AG09309 (cell line): ENCODE data around the gene IFNAR1.

Source experiments
- DNase-seq: peaks from one replicate; pipeline ENCODE4 v3.0.0-alpha.2; 2010; ENCODE audit warnings: low read depth
- H3K4me3 ChIP-seq: 2 replicates; pipeline ENCODE4 v1.5.1; 2011; ENCODE audit warnings: mild to moderate bottlenecking, low read depth, low read length, moderate library complexity; ENCODE audit not compliant: control insufficient read depth
- TF ChIP-seq, protein P1 (sequence below): IDR thresholded peaks from 2 replicates; pipeline ENCODE4 v1.5.1; 2011; ENCODE audit warnings: mild to moderate bottlenecking, low read depth, low read length, inconsistent platforms; ENCODE audit not compliant: insufficient read depth, control insufficient read depth; ENCODE audit errors: missing control alignments

IFNAR1 gene

DNA sequence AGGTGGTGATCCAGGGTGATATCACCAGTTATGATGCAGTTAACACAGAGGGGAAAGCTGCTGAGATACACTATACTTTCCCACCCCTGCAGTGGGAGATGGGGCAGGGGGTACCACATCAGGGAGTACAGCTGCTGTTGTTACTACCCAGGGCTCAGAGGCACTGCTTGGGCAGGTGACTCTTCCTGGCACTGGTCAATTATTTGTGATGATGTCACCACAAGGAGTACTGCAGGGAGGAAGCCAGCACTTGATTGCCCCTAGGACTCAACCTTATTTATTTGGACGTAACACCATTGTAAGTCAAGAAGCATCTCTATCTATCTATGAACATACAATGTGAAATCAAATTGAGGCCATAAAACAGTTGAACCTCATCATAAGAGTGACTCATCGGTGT is 10.1 kb downstream of the IFNAR1 start:
- H3K4me3 ChIP-seq, result no peak overlapping the region
- DNase-seq, result no peak
- TF ChIP-seq, protein P1, sequence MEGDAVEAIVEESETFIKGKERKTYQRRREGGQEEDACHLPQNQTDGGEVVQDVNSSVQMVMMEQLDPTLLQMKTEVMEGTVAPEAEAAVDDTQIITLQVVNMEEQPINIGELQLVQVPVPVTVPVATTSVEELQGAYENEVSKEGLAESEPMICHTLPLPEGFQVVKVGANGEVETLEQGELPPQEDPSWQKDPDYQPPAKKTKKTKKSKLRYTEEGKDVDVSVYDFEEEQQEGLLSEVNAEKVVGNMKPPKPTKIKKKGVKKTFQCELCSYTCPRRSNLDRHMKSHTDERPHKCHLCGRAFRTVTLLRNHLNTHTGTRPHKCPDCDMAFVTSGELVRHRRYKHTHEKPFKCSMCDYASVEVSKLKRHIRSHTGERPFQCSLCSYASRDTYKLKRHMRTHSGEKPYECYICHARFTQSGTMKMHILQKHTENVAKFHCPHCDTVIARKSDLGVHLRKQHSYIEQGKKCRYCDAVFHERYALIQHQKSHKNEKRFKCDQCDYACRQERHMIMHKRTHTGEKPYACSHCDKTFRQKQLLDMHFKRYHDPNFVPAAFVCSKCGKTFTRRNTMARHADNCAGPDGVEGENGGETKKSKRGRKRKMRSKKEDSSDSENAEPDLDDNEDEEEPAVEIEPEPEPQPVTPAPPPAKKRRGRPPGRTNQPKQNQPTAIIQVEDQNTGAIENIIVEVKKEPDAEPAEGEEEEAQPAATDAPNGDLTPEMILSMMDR, result no peak

- TF ChIP-seq, protein P1, result no peak
- DNase-seq, result no peak
- no peak overlapping the region for H3K4me3 ChIP-seq
Measured at GRCh38 chr21:33339135-33339534, 14.4 kb downstream of the IFNAR1 start.

DNA sequence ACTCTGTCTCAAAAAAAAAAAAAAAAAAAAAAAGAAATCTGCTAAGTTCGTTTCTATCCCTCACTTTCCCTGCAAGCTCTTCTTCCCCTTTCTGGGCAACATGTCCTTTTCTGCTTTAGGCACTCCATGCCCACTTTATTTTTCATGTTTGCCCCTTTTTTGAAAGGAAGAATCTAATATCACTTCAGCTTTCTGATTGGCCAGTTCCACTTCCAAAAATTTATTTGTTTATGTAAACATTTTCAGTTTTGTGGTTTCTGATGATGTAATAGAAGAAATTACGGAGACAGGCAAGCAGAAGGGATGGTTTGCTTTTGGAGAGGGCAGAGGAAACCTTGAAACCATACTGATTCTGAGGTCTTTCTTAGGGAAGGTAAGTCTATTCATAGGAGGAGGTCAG is 15.1 kb downstream of the IFNAR1 start:
- no peak overlapping the region for H3K4me3 ChIP-seq
- TF ChIP-seq, protein P1, result no peak
- DNase-seq, result no peak

DNA sequence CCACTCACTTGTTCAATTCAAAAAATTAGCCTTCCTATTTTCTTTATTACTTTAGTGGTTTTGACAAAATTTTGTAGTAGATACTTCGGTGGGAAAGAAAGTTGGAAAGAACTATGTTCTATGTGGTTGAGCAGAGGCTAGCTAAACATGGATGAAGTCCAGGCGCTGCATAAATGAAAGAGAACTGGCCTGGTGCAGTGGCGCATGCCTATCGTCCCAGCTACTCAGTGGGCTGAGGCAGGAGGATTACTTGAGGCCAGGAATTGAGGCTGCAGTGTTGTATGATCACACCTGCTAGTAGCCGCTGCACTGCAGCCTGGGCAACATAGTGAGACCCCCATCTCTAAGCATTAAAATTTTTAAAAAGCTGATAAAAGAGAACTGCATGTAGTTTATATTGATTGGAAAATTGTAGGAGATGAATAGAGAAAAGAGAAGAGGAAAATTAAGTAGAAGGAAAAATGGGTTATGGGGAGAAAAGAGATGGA is 21.0 kb downstream of the IFNAR1 start:
- TF ChIP-seq, protein P1, result no peak
- H3K4me3 ChIP-seq, result no peak overlapping the region
- no peak for DNase-seq

GRCh38 chr21:33348706-33349105 is 23.9 kb downstream of the IFNAR1 start:
- DNase-seq, result no peak
- TF ChIP-seq, protein P1, result no peak
- no peak overlapping the region for H3K4me3 ChIP-seq

DNA sequence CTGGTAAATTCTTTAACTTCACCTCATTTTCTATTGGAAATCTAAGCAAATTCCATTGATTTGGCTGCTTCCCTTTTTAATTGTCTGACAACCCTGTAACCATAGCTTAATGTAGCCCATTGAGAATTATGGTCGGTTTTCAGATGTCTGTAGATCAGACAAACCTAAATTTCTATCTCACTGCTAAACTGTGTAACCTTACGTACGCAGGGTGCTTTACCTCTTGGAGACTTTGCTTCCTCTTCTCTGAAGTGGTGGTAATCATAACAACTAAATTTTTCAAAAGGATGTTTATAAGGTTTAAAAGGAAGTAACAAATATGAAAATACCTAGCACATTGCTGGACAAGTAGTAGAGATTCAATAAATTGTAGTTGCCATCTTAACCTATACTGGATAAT is 25.9 kb downstream of the IFNAR1 start:
- DNase-seq, result no peak
- no peak overlapping the region for H3K4me3 ChIP-seq
- TF ChIP-seq, protein P1, result no peak

DNA sequence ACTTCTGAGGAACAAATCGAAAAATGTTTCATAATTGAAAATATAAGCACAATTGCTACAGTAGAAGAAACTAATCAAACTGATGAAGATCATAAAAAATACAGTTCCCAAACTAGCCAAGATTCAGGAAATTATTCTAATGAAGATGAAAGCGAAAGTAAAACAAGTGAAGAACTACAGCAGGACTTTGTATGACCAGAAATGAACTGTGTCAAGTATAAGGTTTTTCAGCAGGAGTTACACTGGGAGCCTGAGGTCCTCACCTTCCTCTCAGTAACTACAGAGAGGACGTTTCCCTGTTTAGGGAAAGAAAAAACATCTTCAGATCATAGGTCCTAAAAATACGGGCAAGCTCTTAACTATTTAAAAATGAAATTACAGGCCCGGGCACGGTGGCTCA is 30.6 kb downstream of the IFNAR1 start:
- H3K4me3 ChIP-seq, result no peak overlapping the region
- TF ChIP-seq, protein P1, result no peak
- DNase-seq, result no peak
